HCT116 (cell line): ENCODE results near the gene GAREM2. TPM values are rescaled to one million over a fixed set of nuclear protein-coding genes. Genes with fewer than 3 reads are reported as not detected.

Experiments
- ATAC-seq: fragments of 200-7000 bp; cut with Tn5 transposase; 2 replicates; pipeline ENCODE4 v1.9.1; 2020; ENCODE audit warnings: mild to moderate bottlenecking, moderate library complexity
- BruUV-seq: library from RNA; stranded (reverse); fragments of 400-500 nt; replicated peaks from 2 replicates; lab custom pipeline; 2021; lab: Mats Ljungman, UMichigan
- CTCF ChIA-PET: fragments of 300-600 bp; sonication (Branson Sonifier 250); formaldehyde crosslinking; loops from one replicate; lab custom pipeline; 2021; ENCODE audit warnings: antibody characterized with exemption; lab: Charles Lee
- POLR2A ChIA-PET: fragments of 300-600, 350-600 bp; sonication (Branson Sonifier 250); formaldehyde crosslinking; loops from one replicate; lab custom pipeline; 2021; ENCODE audit warnings: antibody characterized with exemption; lab: Charles Lee
- RAD21 ChIA-PET, 2 experiments: fragments of 300-600 bp; sonication (Branson Sonifier 250); formaldehyde crosslinking; loops; one replicate each; lab custom pipeline; 2023; ENCODE audit warnings: low total read pairs in 2 of 2; ENCODE audit not compliant: uncharacterized antibody in 2 of 2, unreplicated experiment in 2 of 2, low non-redundant PET in 1 of 2; lab: Charles Lee
- DNase-seq: peaks from one replicate; pipeline ENCODE4 v3.0.0-alpha.2; 2010; ENCODE audit warnings: low read depth, low spot score
- H2AFZ ChIP-seq: fragments of 200-600 bp; shearing (Covaris generic), sonication (generic); 2 replicates; pipeline ENCODE4 v1.6.1; 2017; ENCODE audit warnings: low read depth, mixed run types, mixed read lengths, antibody characterized with exemption, low read length; ENCODE audit not compliant: poor library complexity, severe bottlenecking
- H3K27ac ChIP-seq: 2 replicates; pipeline ENCODE4 v1.5.1; 2012; ENCODE audit warnings: low read depth, low read length
- H3K27me3 ChIP-seq: fragments of 200-600 bp; sonication (generic); 2 replicates; pipeline ENCODE4 v1.6.1; 2016; ENCODE audit warnings: mixed run types, low read length, mixed read lengths; ENCODE audit not compliant: insufficient read depth
- H3K36me3 ChIP-seq, 2 experiments: fragments of 200-500 bp in 1 of 2; fragments of 200-600 bp in 1 of 2; sonication (Bioruptor generic) in 1 of 2; sonication (generic) in 1 of 2; 2 replicates each; pipeline versions ENCODE4 v1.5.1 to v1.6.1; 2014 to 2016; ENCODE audit warnings: low read length in 2 of 2, inconsistent platforms in 1 of 2, mixed read lengths in 1 of 2, mixed run types in 1 of 2; ENCODE audit not compliant: insufficient read depth in 2 of 2, control insufficient read depth in 1 of 2
- H3K4me1 ChIP-seq, 2 experiments: fragments of 200-600 bp in 1 of 2; sonication (generic) in 1 of 2; 2 replicates each; pipeline versions ENCODE4 v1.5.1 to v1.6.1; 2012 to 2017; ENCODE audit warnings: low read length in 2 of 2, inconsistent platforms in 1 of 2, mild to moderate bottlenecking in 1 of 2, mixed read lengths in 1 of 2, mixed run types in 1 of 2, moderate library complexity in 1 of 2; ENCODE audit not compliant: insufficient read depth in 2 of 2, control insufficient read depth in 1 of 2
- H3K4me2 ChIP-seq: fragments of 200-600 bp; sonication (generic); 2 replicates; pipeline ENCODE4 v1.6.1; 2017; ENCODE audit warnings: mixed run types, low read length, mixed read lengths
- H3K4me3 ChIP-seq, 2 experiments: fragments of 200-600 bp in 1 of 2; sonication (generic) in 1 of 2; replicated peaks in 1 of 2; 2 replicates each; pipeline ENCODE4 v1.5.1; 2011 to 2016; ENCODE audit warnings: low read length in 2 of 2, control low read depth in 1 of 2, low read depth in 1 of 2, mild to moderate bottlenecking in 1 of 2, mixed read lengths in 1 of 2, mixed run types in 1 of 2
- H3K79me2 ChIP-seq: fragments of 200-600 bp; sonication (generic); 2 replicates; pipeline ENCODE4 v1.6.1; 2017; ENCODE audit warnings: mild to moderate bottlenecking, mixed run types, low read length, moderate library complexity, mixed read lengths; ENCODE audit not compliant: insufficient read depth
- H3K9ac ChIP-seq: fragments of 200-600 bp; sonication (generic); 2 replicates; pipeline ENCODE4 v1.6.1; 2016; ENCODE audit warnings: low read length, mixed read lengths
- H3K9me2 ChIP-seq: fragments of 200-600 bp; sonication (generic), shearing (Covaris generic); 2 replicates; pipeline ENCODE4 v1.6.1; 2017; ENCODE audit warnings: mixed run types, mild to moderate bottlenecking, moderate library complexity; ENCODE audit not compliant: insufficient read depth
- H3K9me3 ChIP-seq, 2 experiments: fragments of 200-500 bp in 1 of 2; fragments of 200-600 bp in 1 of 2; sonication (Bioruptor generic) in 1 of 2; sonication (generic) in 1 of 2; 2 replicates each; pipeline ENCODE4 v1.6.1; 2014 to 2017; ENCODE audit warnings: low read length in 2 of 2, mixed read lengths in 2 of 2, inconsistent platforms in 1 of 2, low read depth in 1 of 2, mild to moderate bottlenecking in 1 of 2, mixed run types in 1 of 2, moderate library complexity in 1 of 2; ENCODE audit not compliant: control insufficient read depth in 1 of 2, insufficient read depth in 1 of 2
- H4K20me1 ChIP-seq: fragments of 200-600 bp; sonication (generic), shearing (Covaris generic); 2 replicates; pipeline ENCODE4 v1.6.1; 2017; ENCODE audit warnings: mixed run types, mild to moderate bottlenecking, moderate library complexity; ENCODE audit not compliant: insufficient read depth
- ATF3 ChIP-seq: IDR thresholded peaks from 2 replicates; pipeline ENCODE4 v1.6.1; 2012
- CBX3 ChIP-seq: IDR thresholded peaks from 2 replicates; pipeline ENCODE4 v1.6.1; 2012; ENCODE audit warnings: low read depth
- CEBPB ChIP-seq: IDR thresholded peaks from 2 replicates; pipeline ENCODE4 v1.6.1; 2012; ENCODE audit warnings: low read depth
- EGR1 ChIP-seq: IDR thresholded peaks from 2 replicates; pipeline ENCODE4 v1.6.1; 2012; ENCODE audit warnings: low read depth
- ELF1 ChIP-seq: IDR thresholded peaks from 2 replicates; pipeline ENCODE4 v1.6.1; 2012; ENCODE audit warnings: low read depth, borderline replicate concordance
- EZH2 ChIP-seq: fragments of 200-600 bp; sonication (generic); IDR thresholded peaks from 2 replicates; pipeline ENCODE4 v1.6.1; 2017; ENCODE audit warnings: antibody characterized with exemption, mixed run types
- EZH2phosphoT487 ChIP-seq: fragments of 200-600 bp; IDR thresholded peaks from 2 replicates; pipeline ENCODE4 v1.6.1; 2018; ENCODE audit warnings: antibody characterized with exemption, borderline replicate concordance
- FOSL1 ChIP-seq: IDR thresholded peaks from 2 replicates; pipeline ENCODE4 v1.6.1; 2012; ENCODE audit warnings: low read depth
- JUND ChIP-seq: IDR thresholded peaks from 2 replicates; pipeline ENCODE4 v1.6.1; 2012
- POLR2A ChIP-seq: IDR thresholded peaks from 2 replicates; pipeline ENCODE4 v1.7.0; 2011; ENCODE audit warnings: borderline replicate concordance; ENCODE audit not compliant: insufficient read depth, insufficient read length; ENCODE audit errors: extremely low read depth
- POLR2AphosphoS5 ChIP-seq: IDR thresholded peaks from 2 replicates; pipeline ENCODE4 v1.6.1; 2011; ENCODE audit warnings: mild to moderate bottlenecking, low read depth, low read length, moderate library complexity
- SIN3A ChIP-seq: IDR thresholded peaks from 2 replicates; pipeline ENCODE4 v1.6.1; 2012; ENCODE audit warnings: low read depth
- SRF ChIP-seq: IDR thresholded peaks from 2 replicates; pipeline ENCODE4 v1.6.1; 2012; ENCODE audit warnings: low read depth
- YY1 ChIP-seq: IDR thresholded peaks from 2 replicates; pipeline ENCODE4 v1.6.1; 2011; ENCODE audit warnings: low read length, low read depth, moderate library complexity, mild to moderate bottlenecking; ENCODE audit not compliant: insufficient replicate concordance; ENCODE audit errors: extremely low read depth
- ZBTB33 ChIP-seq: IDR thresholded peaks from 2 replicates; pipeline ENCODE4 v1.6.1; 2011; ENCODE audit warnings: mild to moderate bottlenecking, low read length, moderate library complexity; ENCODE audit not compliant: insufficient replicate concordance; ENCODE audit errors: extremely low read depth
- ZFX ChIP-seq: fragments of 450-650 bp; IDR thresholded peaks from 2 replicates; pipeline ENCODE4 v1.6.1; 2017
- ZNF274 ChIP-seq: fragments of 200-500 bp; sonication (Bioruptor generic); IDR thresholded peaks from 2 replicates; pipeline ENCODE4 v1.6.1; 2014; ENCODE audit warnings: mild to moderate bottlenecking, low read depth, low read length, inconsistent platforms
- intact Hi-C: fragments of 100-400 bp; cut with micrococcal nuclease; formaldehyde crosslinking; loops from 2 replicates; pipeline ENCODE4 v1.10.0; 2022
- total RNA-seq: library from RNA; stranded (reverse); gene quantifications from one replicate; pipeline ENCODE4 v1.2.1, GENCODE V29; 2021; ENCODE audit not compliant: unreplicated experiment
- TF ChIP-seq, protein P1 (sequence below): IDR thresholded peaks from 2 replicates; pipeline ENCODE4 v1.6.1; 2012
- TF ChIP-seq, protein P2 (sequence below): IDR thresholded peaks from 2 replicates; pipeline ENCODE4 v1.6.1; 2012; ENCODE audit warnings: low read depth

The GAREM2 gene
- total RNA-seq, 1 experiment from 2014 or later = 13.3 TPM

DNA sequence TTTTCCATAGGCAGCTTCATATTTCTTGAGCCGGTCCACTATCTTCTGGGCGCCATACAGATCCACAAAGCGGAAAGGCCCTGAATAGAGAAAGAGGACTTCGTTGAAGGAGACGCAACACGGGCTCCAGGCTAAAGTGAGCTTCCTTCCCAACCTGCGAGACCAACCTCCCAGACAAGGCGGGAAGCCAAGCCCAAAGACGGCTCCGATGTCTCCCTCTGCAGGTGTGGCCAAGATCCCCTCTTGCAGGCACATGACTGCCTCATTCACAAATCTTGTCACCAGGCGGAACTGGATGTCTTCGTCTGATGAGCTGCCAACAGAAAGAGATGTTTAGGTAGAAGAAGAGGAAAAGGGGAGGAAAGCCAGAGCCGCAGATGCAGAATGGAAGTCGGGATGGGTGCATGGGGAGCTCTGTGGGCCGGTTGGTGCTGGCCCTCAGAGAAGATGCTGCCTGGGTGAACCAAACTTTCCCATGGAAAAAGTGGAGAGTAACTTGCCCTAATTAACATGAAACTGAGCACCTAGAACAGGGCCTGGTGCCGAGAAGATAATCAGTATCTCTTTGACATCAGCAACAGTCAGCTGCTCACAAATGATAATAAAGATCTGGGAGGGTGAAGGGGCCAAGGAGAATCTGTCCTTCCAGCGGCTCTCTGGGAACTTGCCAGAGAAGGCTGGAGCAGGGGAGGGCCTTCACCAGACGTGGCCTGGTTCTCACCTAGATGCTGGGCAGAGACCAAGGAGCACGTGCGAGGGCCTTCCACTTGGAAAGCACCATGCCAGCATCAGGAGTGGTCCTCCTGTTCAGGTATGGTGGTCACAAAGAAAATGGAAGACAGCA lies 18.6 kb downstream of the GAREM2 start:
- Histone ChIP-seq H3K36me3 (peaks cover 12 to 20% of the 10 kb centered on the region in 2 experiments; a peak in 3 of 4 replicates), H3K9ac (no peak overlapping the region), H3K4me2 (no peak overlapping the region), H2AFZ (no peak overlapping the region), H3K9me3 (no peaks in the 10 kb centered on the region), H4K20me1 (no peaks in the 10 kb centered on the region), H3K9me2 (no peaks in the 10 kb centered on the region), H3K4me1 (no peaks in the 10 kb centered on the region), H3K27me3 (no peaks in the 10 kb centered on the region), H3K27ac (no peak overlapping the region), H3K4me3 (no peak overlapping the region), H3K79me2 (no peaks in the 10 kb centered on the region)
- no peak for DNase-seq
- ChIA-PET POLR2A (interaction anchor here (0.5 to 0.6 kb wide), 2 partner anchors 25 to 244 kb away, joined by 3 read pairs; no protein-coding TSS in a partner anchor), CTCF (no interaction called here), RAD21 (no interaction called here)
- no peak for TF ChIP-seq SRF
- no peak for TF ChIP-seq CEBPB
- no peak for TF ChIP-seq ELF1
- no peak for TF ChIP-seq EGR1
- no peak for TF ChIP-seq FOSL1
- no peak for TF ChIP-seq EZH2phosphoT487
- TF ChIP-seq POLR2AphosphoS5 = no peak
- TF ChIP-seq EZH2 = no peak
- TF ChIP-seq JUND = no peak
- no peak for TF ChIP-seq ATF3
- TF ChIP-seq, protein P1, sequence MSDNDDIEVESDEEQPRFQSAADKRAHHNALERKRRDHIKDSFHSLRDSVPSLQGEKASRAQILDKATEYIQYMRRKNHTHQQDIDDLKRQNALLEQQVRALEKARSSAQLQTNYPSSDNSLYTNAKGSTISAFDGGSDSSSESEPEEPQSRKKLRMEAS = no peak
- no peak for TF ChIP-seq ZFX
- no peak for TF ChIP-seq ZBTB33
- TF ChIP-seq POLR2A = no peak
- no peak for TF ChIP-seq SIN3A
- TF ChIP-seq ZNF274 = no peak
- TF ChIP-seq, protein P2, sequence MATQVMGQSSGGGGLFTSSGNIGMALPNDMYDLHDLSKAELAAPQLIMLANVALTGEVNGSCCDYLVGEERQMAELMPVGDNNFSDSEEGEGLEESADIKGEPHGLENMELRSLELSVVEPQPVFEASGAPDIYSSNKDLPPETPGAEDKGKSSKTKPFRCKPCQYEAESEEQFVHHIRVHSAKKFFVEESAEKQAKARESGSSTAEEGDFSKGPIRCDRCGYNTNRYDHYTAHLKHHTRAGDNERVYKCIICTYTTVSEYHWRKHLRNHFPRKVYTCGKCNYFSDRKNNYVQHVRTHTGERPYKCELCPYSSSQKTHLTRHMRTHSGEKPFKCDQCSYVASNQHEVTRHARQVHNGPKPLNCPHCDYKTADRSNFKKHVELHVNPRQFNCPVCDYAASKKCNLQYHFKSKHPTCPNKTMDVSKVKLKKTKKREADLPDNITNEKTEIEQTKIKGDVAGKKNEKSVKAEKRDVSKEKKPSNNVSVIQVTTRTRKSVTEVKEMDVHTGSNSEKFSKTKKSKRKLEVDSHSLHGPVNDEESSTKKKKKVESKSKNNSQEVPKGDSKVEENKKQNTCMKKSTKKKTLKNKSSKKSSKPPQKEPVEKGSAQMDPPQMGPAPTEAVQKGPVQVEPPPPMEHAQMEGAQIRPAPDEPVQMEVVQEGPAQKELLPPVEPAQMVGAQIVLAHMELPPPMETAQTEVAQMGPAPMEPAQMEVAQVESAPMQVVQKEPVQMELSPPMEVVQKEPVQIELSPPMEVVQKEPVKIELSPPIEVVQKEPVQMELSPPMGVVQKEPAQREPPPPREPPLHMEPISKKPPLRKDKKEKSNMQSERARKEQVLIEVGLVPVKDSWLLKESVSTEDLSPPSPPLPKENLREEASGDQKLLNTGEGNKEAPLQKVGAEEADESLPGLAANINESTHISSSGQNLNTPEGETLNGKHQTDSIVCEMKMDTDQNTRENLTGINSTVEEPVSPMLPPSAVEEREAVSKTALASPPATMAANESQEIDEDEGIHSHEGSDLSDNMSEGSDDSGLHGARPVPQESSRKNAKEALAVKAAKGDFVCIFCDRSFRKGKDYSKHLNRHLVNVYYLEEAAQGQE = no peak
- TF ChIP-seq CBX3 = no peak
- TF ChIP-seq YY1 = no peak
- intact Hi-C loops = no loop called here
- ATAC-seq = no peak
- no TSS peak for BruUV-seq
